Subcutaneous abdominal adipose tissue (tissue), 5 donors: ENCODE results near the gene PARP1.
A peak's percentile ranks its signal among the peaks of the same experiment; 100 is the strongest.

ENCODE experiments used
- H3K27ac ChIP-seq: one replicate; pipeline ENCODE4 v1.7.0; 2013; ENCODE audit warnings: low read depth, mild to moderate bottlenecking, inconsistent platforms, low read length, moderate library complexity
- H3K27me3 ChIP-seq, 5 donors: one replicate each; pipeline ENCODE4 v1.7.0; 2013; ENCODE audit warnings: low read length in 5 of 5, inconsistent platforms in 1 of 5; ENCODE audit not compliant: control insufficient read depth in 5 of 5, insufficient read depth in 4 of 5
- H3K36me3 ChIP-seq, 5 donors: one replicate each; pipeline ENCODE4 v1.7.0; 2013; ENCODE audit warnings: low read length in 5 of 5; ENCODE audit not compliant: control insufficient read depth in 5 of 5, insufficient read depth in 5 of 5
- H3K4me1 ChIP-seq, 5 donors: one replicate each; pipeline ENCODE4 v1.7.0; 2013; ENCODE audit warnings: low read length in 5 of 5, mild to moderate bottlenecking in 3 of 5, moderate library complexity in 1 of 5; ENCODE audit not compliant: control insufficient read depth in 5 of 5, insufficient read depth in 5 of 5
- H3K4me3 ChIP-seq, 5 donors: one replicate each; pipeline ENCODE4 v1.7.0; 2013; ENCODE audit warnings: low read length in 5 of 5, low read depth in 1 of 5
- H3K9ac ChIP-seq, 5 donors: one replicate each; pipeline ENCODE4 v1.7.0; 2013; ENCODE audit warnings: low read length in 5 of 5, mild to moderate bottlenecking in 4 of 5, moderate library complexity in 3 of 5
- H3K9me3 ChIP-seq, 5 donors: one replicate each; pipeline ENCODE4 v1.7.0; 2013; ENCODE audit warnings: low read length in 5 of 5; ENCODE audit not compliant: control insufficient read depth in 5 of 5
- donor health status: healthy.
- donor health status: healthy.
- donor health status: healthy.
- donor health status: healthy.
- donor health status: healthy.

PARP1 gene

DNA sequence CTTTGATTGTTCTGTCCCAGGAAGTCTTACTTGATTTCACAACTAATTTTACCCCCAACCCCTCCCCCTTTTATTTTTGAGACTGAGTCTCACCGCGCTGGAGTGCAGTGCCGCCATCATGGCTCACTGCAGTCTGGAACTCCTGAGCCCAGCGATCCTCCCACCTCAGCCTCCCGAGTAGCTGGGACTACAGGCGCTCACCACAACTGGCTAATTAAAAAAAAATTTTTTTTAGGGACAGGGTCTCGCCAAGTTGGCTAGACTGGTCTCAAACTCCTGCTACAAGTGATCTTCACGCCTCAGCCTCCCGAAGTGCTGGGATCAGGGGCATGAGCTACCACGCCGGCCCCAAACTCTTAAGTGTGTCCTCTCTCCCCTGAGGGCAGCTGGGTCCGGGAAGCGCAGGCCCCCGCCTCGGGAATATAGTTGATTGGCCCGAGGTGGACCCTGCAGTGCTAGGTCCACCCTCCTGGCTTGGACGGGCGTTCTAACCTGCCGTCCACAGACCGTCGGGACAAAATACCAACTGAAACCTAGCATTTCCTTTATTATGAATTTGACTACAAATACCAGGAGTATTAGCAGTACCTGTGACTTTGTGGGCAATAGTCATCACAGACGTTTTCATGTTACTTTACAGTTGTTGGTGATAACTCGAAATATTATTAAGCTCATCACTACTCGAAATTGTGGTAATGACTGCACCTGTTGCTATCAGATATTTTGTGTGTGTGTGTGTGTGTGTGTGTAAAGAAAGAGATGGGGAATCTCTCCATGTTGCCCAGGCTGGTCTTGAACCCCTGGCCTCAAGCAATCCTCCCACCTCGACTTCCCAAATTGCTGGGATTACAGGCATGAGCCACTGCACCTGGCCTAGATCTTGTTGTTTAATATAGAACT lies 642 bp upstream of the PARP1 start:
- peak overlapping the region in 1 of 5 donors; percentile 64 for H3K9ac ChIP-seq
- peak overlapping the region; percentile 82 for H3K27ac ChIP-seq
- H3K4me3 ChIP-seq: peak overlapping the region; percentile 61 to 86 (median 82)
- peaks cover 8 to 37% (median 33%) of the 10 kb centered on the region in 5 donors for H3K4me1 ChIP-seq
- no peaks in the 10 kb centered on the region for H3K27me3 ChIP-seq
- no peaks in the 10 kb centered on the region for H3K36me3 ChIP-seq
- no peaks in the 10 kb centered on the region for H3K9me3 ChIP-seq

GRCh38 chr1:226407199-226407496 lies 745 bp downstream of the PARP1 start:
- Histone ChIP-seq H3K4me1 (peaks cover 8 to 42% (median 35%) of the 10 kb centered on the region in 5 donors), H3K4me3 (peak overlapping the region; percentile 82 to 89 (median 85)), H3K9ac (peak overlapping the region; percentile 57 to 88 (median 77)), H3K27ac (peak overlapping the region; percentile 82), H3K27me3 (no peaks in the 10 kb centered on the region), H3K9me3 (no peaks in the 10 kb centered on the region), H3K36me3 (peaks cover 0 to 9% (median 2%) of the 10 kb centered on the region in 5 donors)

DNA sequence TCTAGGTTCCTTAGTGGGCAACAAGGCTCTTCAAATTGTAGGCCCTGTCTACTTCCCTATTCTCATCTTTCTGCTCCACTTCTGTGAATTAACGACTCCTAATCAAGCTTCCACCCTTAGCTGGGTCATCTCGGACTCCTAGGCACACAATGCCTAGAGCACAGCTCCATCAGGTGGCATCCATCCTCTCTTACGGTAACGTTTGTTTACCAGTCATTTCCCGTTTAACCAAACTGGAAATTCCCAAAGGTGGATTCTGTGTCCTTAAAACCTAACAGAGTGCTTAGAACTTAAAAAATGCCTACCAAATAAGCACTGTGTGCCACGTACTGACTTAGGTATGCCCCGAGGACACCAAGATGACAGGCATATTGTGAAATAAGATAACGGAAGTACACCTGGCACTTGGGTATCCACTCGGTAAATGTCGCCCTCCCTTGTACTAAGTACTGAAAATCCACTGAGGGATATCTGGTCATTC lies 1.5 kb downstream of the PARP1 start:
- peak overlapping the region; percentile 82 to 89 (median 85) for H3K4me3 ChIP-seq
- peak overlapping the region; percentile 57 to 88 (median 77) for H3K9ac ChIP-seq
- no peaks in the 10 kb centered on the region for H3K9me3 ChIP-seq
- peaks cover 0 to 16% (median 9%) of the 10 kb centered on the region in 5 donors for H3K36me3 ChIP-seq
- peaks cover 8 to 42% (median 35%) of the 10 kb centered on the region in 5 donors for H3K4me1 ChIP-seq
- H3K27me3 ChIP-seq: no peaks in the 10 kb centered on the region
- no peak overlapping the region for H3K27ac ChIP-seq

GRCh38 chr1:226405411-226405988 lies 2.4 kb downstream of the PARP1 start:
- H3K4me3 ChIP-seq: no peak overlapping the region

DNA sequence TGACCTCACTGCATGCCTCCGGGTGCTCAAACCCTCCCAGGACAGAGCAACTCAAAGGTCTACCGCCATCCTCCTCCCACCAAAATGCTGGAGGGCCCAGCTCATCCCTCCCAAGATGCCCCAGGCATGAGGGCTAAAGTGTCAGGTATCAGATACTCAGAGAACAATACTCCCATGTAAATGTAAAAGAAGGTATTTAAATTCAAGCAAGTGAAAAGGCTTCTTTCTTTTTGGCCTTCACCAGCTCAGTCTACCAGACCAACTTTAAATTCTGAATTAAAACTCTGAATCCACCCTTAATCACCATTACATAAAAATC lies 3.0 kb downstream of the PARP1 start:
- Histone ChIP-seq H3K9me3 (no peaks in the 10 kb centered on the region), H3K36me3 (peaks cover 0 to 32% (median 22%) of the 10 kb centered on the region in 5 donors), H3K4me3 (no peak overlapping the region), H3K4me1 (peaks cover 8 to 42% (median 35%) of the 10 kb centered on the region in 5 donors), H3K27me3 (no peaks in the 10 kb centered on the region), H3K27ac (no peak overlapping the region), H3K9ac (peak overlapping the region in 1 of 5 donors; percentile 16)

More at GRCh38 chr1:226405411-226405988, 2.4 kb downstream of the PARP1 start:
- Histone ChIP-seq H3K9me3 (no peaks in the 10 kb centered on the region), H3K9ac (peak overlapping the region in 1 of 5 donors; percentile 24), H3K27me3 (no peaks in the 10 kb centered on the region), H3K27ac (no peak overlapping the region), H3K4me1 (peaks cover 8 to 42% (median 35%) of the 10 kb centered on the region in 5 donors), H3K36me3 (peaks cover 0 to 26% (median 19%) of the 10 kb centered on the region in 5 donors)

GRCh38 chr1:226404063-226404903 lies 3.6 kb downstream of the PARP1 start:
- Histone ChIP-seq H3K27ac (no peak overlapping the region), H3K4me3 (peak overlapping the region in 1 of 5 donors; percentile 6), H3K9ac (peak overlapping the region in 1 of 5 donors; percentile 16), H3K36me3 (peaks cover 3 to 38% (median 28%) of the 10 kb centered on the region in 5 donors), H3K27me3 (no peaks in the 10 kb centered on the region), H3K4me1 (peaks cover 8 to 42% (median 35%) of the 10 kb centered on the region in 5 donors), H3K9me3 (no peaks in the 10 kb centered on the region)

GRCh38 chr1:226403201-226404034 lies 4.5 kb downstream of the PARP1 start:
- no peak overlapping the region for H3K27ac ChIP-seq
- H3K27me3 ChIP-seq: no peaks in the 10 kb centered on the region
- peaks cover 3 to 39% (median 30%) of the 10 kb centered on the region in 5 donors for H3K36me3 ChIP-seq
- H3K9me3 ChIP-seq: no peaks in the 10 kb centered on the region
- peak overlapping the region in 1 of 5 donors; percentile 6 for H3K4me3 ChIP-seq
- H3K4me1 ChIP-seq: peaks cover 8 to 42% (median 34%) of the 10 kb centered on the region in 5 donors
- peak overlapping the region in 1 of 5 donors; percentile 3 for H3K9ac ChIP-seq

DNA sequence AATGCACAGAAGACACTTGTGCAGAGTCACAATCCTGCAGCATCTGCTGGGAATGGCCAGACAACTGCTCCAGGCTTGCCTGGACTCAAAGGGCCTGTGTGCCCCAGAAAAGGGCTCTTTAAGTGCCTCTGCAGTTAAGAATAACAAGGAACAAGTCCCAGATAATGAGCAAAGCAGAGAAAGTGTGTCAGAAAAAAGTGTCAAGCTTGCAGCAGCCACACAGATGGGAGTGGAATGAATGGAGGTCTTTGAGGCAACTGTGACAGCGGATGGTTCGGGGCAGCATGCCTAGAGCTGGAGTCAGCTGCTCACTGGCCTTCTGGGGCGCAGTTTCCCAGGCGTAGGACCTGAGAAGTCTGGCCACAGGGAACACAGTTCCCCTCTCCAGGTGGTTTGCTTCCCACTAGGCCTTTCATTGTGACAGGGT lies 5.1 kb downstream of the PARP1 start:
- H3K27ac ChIP-seq: no peak overlapping the region
- H3K36me3 ChIP-seq: peaks cover 3 to 39% (median 30%) of the 10 kb centered on the region in 5 donors
- peaks cover 8 to 42% (median 34%) of the 10 kb centered on the region in 5 donors for H3K4me1 ChIP-seq
- H3K4me3 ChIP-seq: no peak overlapping the region
- H3K27me3 ChIP-seq: no peaks in the 10 kb centered on the region
- H3K9ac ChIP-seq: no peak overlapping the region
- no peaks in the 10 kb centered on the region for H3K9me3 ChIP-seq
